Glutamatergic neuron (in vitro differentiated cells): ENCODE measurements around the gene RHBDF1. TPM values are rescaled to one million over a fixed set of nuclear protein-coding genes. Genes with fewer than 3 reads are reported as not detected.

ENCODE experiments used
- DNase-seq: peaks from one replicate; pipeline ENCODE4 v3.0.0; 2022
- H3K27ac Mint-ChIP-seq: one replicate; pipeline ENCODE4 v1.8.0; 2020; ENCODE audit warnings: mild to moderate bottlenecking, mixed read lengths, inconsistent platforms; ENCODE audit not compliant: unreplicated experiment
- H3K27me3 Mint-ChIP-seq: one replicate; pipeline ENCODE4 v1.8.0; 2020; ENCODE audit warnings: mild to moderate bottlenecking, moderate library complexity, mixed read lengths, inconsistent platforms; ENCODE audit not compliant: unreplicated experiment
- H3K36me3 Mint-ChIP-seq: one replicate; pipeline ENCODE4 v1.8.0; 2020; ENCODE audit warnings: mild to moderate bottlenecking, mixed read lengths, inconsistent platforms; ENCODE audit not compliant: unreplicated experiment
- H3K4me1 Mint-ChIP-seq: one replicate; pipeline ENCODE4 v1.8.0; 2020; ENCODE audit warnings: mild to moderate bottlenecking, low read depth, mixed read lengths, inconsistent platforms; ENCODE audit not compliant: unreplicated experiment
- H3K4me3 Mint-ChIP-seq: one replicate; pipeline ENCODE4 v1.8.0; 2020; ENCODE audit warnings: mild to moderate bottlenecking, mixed read lengths, inconsistent platforms; ENCODE audit not compliant: unreplicated experiment
- H3K9me3 Mint-ChIP-seq: one replicate; pipeline ENCODE4 v1.8.0; 2020; ENCODE audit warnings: mild to moderate bottlenecking, moderate library complexity, mixed read lengths, inconsistent platforms; ENCODE audit not compliant: unreplicated experiment
- total RNA-seq: library from RNA; stranded (reverse); fragmentation: NEBNext Ultra II Directional; extraction: Animal tissue kit (Norgen Biotek cat#: 25700); gene quantifications from one replicate; pipeline ENCODE4 v1.2.1, GENCODE V29; 2021; ENCODE audit not compliant: unreplicated experiment
- TF ChIP-seq, protein P1 (sequence below): fragments of 200-600 bp; sonication (generic); IDR thresholded peaks from one replicate; pipeline ENCODE4 v1.5.0; 2021; ENCODE audit not compliant: partially characterized antibody, unreplicated experiment

RHBDF1 gene
- total RNA-seq, 1 donor from 2014 or later = 25.2 TPM

DNA sequence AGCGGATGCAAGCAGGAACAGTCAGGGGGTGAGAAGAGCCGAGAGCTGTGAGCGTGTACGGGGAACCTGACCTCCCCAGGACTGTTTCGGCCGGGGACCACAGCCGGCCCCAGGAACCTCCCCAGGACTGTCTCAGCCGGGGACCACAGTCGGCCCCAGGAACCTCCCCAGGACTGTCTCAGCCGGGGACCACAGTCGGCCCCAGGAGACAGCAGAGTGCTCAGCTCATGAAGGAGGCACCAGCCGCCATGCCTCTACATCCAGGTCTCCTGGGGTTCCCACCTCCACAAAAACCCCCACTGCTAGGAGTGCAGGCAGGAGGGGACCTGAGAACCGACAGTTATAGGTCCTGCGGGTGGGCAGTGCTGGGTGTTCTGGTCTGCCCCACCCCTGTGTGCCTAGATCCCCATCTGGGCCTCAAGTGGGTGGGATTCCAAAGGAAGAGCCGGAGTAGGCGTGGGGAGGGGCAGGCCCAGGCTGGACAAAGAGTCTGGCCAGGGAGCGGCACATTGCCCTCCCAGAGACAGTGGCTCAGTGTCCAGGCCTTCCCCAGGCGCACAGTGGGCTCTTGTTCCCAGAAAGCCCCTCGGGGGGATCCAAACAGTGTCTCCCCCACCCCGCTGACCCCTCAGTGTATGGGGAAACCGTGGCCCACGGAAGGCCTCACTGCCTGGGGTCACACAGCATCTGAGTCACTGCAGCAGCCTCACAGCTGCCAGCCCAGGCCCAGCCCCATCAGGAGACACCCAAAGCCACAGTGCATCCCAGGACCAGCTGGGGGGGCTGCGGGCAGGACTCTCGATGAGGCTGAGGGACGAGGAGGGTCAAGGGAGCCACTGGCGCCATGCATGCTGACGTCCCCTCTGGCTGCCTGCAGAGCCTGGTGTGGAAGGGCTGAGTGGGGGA is 4.3 kb downstream of the RHBDF1 start:
- H3K36me3 Mint-ChIP-seq = no peaks in the 10 kb centered on the region
- H3K4me3 Mint-ChIP-seq = no peak overlapping the region
- H3K9me3 Mint-ChIP-seq = peaks cover 7% of the 10 kb centered on the region
- DNase-seq = no peak
- H3K27me3 Mint-ChIP-seq = peaks cover 10% of the 10 kb centered on the region
- TF ChIP-seq, protein P1, sequence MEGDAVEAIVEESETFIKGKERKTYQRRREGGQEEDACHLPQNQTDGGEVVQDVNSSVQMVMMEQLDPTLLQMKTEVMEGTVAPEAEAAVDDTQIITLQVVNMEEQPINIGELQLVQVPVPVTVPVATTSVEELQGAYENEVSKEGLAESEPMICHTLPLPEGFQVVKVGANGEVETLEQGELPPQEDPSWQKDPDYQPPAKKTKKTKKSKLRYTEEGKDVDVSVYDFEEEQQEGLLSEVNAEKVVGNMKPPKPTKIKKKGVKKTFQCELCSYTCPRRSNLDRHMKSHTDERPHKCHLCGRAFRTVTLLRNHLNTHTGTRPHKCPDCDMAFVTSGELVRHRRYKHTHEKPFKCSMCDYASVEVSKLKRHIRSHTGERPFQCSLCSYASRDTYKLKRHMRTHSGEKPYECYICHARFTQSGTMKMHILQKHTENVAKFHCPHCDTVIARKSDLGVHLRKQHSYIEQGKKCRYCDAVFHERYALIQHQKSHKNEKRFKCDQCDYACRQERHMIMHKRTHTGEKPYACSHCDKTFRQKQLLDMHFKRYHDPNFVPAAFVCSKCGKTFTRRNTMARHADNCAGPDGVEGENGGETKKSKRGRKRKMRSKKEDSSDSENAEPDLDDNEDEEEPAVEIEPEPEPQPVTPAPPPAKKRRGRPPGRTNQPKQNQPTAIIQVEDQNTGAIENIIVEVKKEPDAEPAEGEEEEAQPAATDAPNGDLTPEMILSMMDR = no peak
- no peak overlapping the region for H3K27ac Mint-ChIP-seq
- peaks cover 18% of the 10 kb centered on the region for H3K4me1 Mint-ChIP-seq

DNA sequence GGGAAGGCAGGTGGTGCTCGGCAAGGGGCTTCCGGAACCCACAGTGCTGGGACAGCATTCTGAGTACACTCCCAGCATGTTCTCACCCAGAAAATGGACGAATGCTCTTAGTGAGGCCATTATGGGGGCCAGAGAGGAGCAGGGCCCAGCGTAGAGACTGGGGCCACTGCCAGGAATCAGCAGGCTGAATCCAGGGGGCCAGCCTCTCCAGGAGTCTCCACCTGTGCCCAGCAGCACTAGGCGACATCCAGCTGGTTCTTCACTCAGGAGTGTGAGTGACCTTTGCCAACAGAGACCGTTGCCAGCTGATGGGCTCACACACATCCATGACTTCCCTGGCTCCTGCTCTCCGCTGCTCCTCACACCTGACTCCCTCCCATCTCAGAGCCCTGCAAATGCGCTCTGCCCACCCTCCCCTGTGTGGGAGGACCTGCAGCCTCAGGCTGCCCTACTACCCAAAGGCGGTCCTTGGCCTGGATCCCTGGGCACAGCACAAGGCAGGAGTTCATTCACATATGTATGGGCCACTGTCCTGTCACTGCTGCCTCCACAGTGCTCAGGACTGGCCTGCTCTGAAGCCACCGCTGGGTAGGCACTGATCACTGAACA is 5.1 kb downstream of the RHBDF1 start:
- Mint-ChIP-seq H3K36me3 (no peaks in the 10 kb centered on the region), H3K9me3 (peaks cover 7% of the 10 kb centered on the region), H3K27me3 (peaks cover 7% of the 10 kb centered on the region), H3K4me1 (peaks cover 15% of the 10 kb centered on the region), H3K4me3 (no peak overlapping the region), H3K27ac (no peak overlapping the region)
- no peak for DNase-seq
- TF ChIP-seq, protein P1 = no peak

DNA sequence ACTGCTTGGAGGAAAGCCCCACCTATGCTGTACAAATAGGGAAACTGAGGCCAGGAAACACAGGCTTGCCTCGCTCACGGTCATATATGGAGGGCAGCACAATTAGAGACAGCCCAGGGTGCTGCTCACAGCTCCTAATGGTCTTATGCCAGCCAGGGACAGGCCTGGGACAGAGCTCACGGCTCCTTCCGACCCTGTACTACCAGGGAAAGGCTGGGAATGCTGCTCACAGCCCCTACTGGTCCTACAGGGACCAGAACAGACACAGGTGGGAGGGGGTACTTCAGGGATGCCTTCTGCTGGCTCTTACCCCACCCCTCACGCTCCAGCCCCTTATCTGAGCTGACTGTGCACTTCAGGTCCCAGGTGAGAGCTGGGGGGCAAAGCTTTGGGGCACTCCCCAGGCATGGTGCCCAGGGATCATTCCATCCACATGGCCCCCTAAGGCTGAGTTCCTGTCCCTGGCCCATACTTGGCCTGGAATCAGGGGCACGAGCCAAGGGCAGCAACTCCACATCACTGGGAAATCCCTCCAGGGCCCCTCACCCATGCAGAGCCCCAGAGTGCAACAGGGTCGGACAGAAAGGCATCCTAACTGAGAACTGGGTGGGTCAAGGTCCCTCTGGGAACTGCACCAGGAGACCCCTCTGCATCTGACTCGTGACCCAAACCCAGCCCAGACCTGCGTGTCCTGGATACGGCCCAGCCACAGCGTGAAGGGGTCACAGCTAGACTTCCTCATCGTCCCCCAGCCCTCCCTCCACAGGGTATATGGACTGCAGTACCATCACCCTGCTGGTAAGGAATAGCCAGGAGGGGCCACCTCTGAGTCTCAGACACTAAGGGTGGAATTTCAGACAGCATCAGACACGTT is 5.9 kb downstream of the RHBDF1 start:
- Mint-ChIP-seq H3K27me3 (peaks cover 7% of the 10 kb centered on the region), H3K9me3 (peaks cover 7% of the 10 kb centered on the region), H3K27ac (no peak overlapping the region), H3K4me3 (no peak overlapping the region), H3K4me1 (peaks cover 13% of the 10 kb centered on the region), H3K36me3 (no peaks in the 10 kb centered on the region)
- TF ChIP-seq, protein P1 = no peak
- no peak for DNase-seq

DNA sequence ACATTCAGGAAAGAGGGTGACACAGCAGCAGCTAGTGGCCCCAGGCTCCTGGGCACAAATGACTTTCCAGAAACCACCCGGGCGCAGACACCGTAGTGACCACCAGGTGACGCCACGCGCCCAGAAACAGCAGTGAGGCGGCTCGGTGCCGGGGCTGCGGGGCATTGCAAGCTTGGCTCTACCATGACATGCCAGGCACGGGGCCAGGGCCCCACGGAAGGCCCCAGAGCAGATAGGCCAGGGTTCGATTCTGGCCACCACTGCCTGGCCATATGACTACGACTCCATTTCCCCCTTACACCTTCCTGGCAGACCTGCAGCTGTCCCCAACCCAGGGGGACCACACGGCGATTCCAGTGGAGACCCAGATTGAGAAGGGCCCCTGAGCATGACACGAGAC is 6.7 kb downstream of the RHBDF1 start:
- H3K27ac Mint-ChIP-seq = no peak overlapping the region
- peaks cover 7% of the 10 kb centered on the region for H3K27me3 Mint-ChIP-seq
- DNase-seq = peak; percentile 94
- H3K4me3 Mint-ChIP-seq = no peak overlapping the region
- peaks cover 11% of the 10 kb centered on the region for H3K4me1 Mint-ChIP-seq
- H3K9me3 Mint-ChIP-seq = peaks cover 7% of the 10 kb centered on the region
- TF ChIP-seq, protein P1 = peak; percentile 92
- peaks cover 2% of the 10 kb centered on the region for H3K36me3 Mint-ChIP-seq
